H1 (cell line): ENCODE results near the gene TMPO. TPM values are rescaled to one million over a fixed set of nuclear protein-coding genes. Genes with fewer than 3 reads are reported as not detected.

Experiments
- CBX5 ChIP-seq: fragments of 300-800, 300-1000 bp; sonication (generic); IDR thresholded peaks from 2 replicates; pipeline ENCODE4 v1.7.1; 2016; ENCODE audit warnings: antibody characterized with exemption, low read length, low read depth
- CBX8 ChIP-seq: fragments of 300-800, 300-1000 bp; sonication (generic); IDR thresholded peaks from 2 replicates; pipeline ENCODE4 v1.7.1; 2016; ENCODE audit warnings: low read depth, low read length, borderline replicate concordance
- EGR1 ChIP-seq: IDR thresholded peaks from 2 replicates; pipeline ENCODE4 v1.6.1; 2011; ENCODE audit warnings: low read depth, low read length, borderline replicate concordance
- JUND ChIP-seq: IDR thresholded peaks from 2 replicates; pipeline ENCODE4 v1.6.1; 2011; ENCODE audit warnings: mild to moderate bottlenecking, improper control_type of control experiment, low read length
- KDM4A ChIP-seq: IDR thresholded peaks from one replicate; pipeline ENCODE4 v1.7.1; 2012; ENCODE audit warnings: low read depth, mild to moderate bottlenecking, moderate library complexity, low read length, inconsistent platforms; ENCODE audit not compliant: severe bottlenecking
- NRF1 ChIP-seq: IDR thresholded peaks from 2 replicates; pipeline ENCODE4 v1.6.1; 2011; ENCODE audit warnings: mild to moderate bottlenecking, low read depth, low read length, improper control_type of control experiment
- PHF8 ChIP-seq: fragments of 200-600 bp; sonication (generic); conservative IDR thresholded peaks from 2 replicates; pipeline ENCODE4 v1.7.1; 2012; ENCODE audit warnings: low read depth, mild to moderate bottlenecking, inconsistent platforms, low read length, moderate library complexity
- POLR2A ChIP-seq, 2 experiments: IDR thresholded peaks; 1 replicate in 1 of 2; 2 replicates in 1 of 2; pipeline ENCODE4 v1.6.1; 2011; ENCODE audit warnings: low read depth in 2 of 2, low read length in 2 of 2, mild to moderate bottlenecking in 2 of 2; ENCODE audit errors: control extremely low read depth in 1 of 2
- POLR2AphosphoS5 ChIP-seq: IDR thresholded peaks from 2 replicates; pipeline ENCODE4 v1.6.1; 2011; ENCODE audit warnings: low read depth, low read length
- RAD21 ChIP-seq, 2 experiments: IDR thresholded peaks in 1 of 2; conservative IDR thresholded peaks in 1 of 2; 2 replicates each; pipeline ENCODE4 v1.6.1; 2011; ENCODE audit warnings: low read depth in 2 of 2, low read length in 2 of 2, improper control_type of control experiment in 1 of 2, inconsistent platforms in 1 of 2, mild to moderate bottlenecking in 1 of 2, moderate library complexity in 1 of 2
- RFX5 ChIP-seq: IDR thresholded peaks from 2 replicates; pipeline ENCODE4 v1.6.1; 2011; ENCODE audit warnings: low read depth, low read length, improper control_type of control experiment, borderline replicate concordance
- SP4 ChIP-seq: IDR thresholded peaks from 2 replicates; pipeline ENCODE4 v1.6.1; 2012; ENCODE audit warnings: low read length, inconsistent platforms
- polyA plus RNA-seq, 7 experiments: library from polyadenylated mRNA; depleted of rRNA in 3 of 7; stranded (reverse) in 5 of 7; unstranded in 2 of 7; fragments of >200 nt in 5 of 7; fragments of 200-250 nt in 2 of 7; gene quantifications; 1 replicate in 5 of 7; 2 replicates in 1 of 7; 4 replicates in 1 of 7; pipeline versions ENCODE4 v1.2.1 to v1.2.3, GENCODE V29; 2011 to 2013; ENCODE audit warnings: missing spikeins in 2 of 7, mixed read lengths in 2 of 7
- total RNA-seq: library from RNA; stranded (reverse); fragmentation: NEBNext Ultra II Directional; extraction: Animal tissue kit (Norgen Biotek cat#: 25700); gene quantifications from 2 replicates; pipeline ENCODE4 v1.2.1, GENCODE V29; 2021
- TF ChIP-seq, protein P1 (sequence below): fragments of 300-600 bp; sonication (generic); IDR thresholded peaks from 2 replicates; pipeline ENCODE4 v1.7.1; 2012; ENCODE audit warnings: low read length, moderate library complexity, mild to moderate bottlenecking, inconsistent platforms; ENCODE audit not compliant: insufficient replicate concordance

TMPO gene
- total and polyA plus RNA-seq, 2 of the 8 experiments (the other 6 are each of a cell fraction or from before 2014, with no cell fraction given), result 43.9 to 195 TPM

DNA sequence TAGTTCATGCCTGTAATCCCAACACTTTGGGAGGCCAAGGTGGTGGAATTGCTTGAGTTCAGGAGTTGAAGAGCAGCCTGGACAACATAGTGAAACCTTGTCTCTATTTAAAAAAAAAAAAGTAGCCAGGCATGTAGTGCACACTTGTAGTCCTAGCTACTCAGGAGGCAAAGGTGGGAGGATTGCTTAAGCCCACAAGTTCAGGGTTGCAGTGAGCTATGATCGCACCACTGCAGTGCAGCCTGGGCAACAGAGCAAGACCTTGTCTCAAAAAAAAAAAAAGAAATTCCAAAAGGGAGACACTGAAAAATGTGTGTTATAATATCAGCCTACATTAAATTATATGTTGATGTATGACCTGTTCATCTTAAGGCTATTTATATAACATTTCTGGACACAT is 14.7 kb downstream of the TMPO start (continued):
- TF ChIP-seq, protein P1, sequence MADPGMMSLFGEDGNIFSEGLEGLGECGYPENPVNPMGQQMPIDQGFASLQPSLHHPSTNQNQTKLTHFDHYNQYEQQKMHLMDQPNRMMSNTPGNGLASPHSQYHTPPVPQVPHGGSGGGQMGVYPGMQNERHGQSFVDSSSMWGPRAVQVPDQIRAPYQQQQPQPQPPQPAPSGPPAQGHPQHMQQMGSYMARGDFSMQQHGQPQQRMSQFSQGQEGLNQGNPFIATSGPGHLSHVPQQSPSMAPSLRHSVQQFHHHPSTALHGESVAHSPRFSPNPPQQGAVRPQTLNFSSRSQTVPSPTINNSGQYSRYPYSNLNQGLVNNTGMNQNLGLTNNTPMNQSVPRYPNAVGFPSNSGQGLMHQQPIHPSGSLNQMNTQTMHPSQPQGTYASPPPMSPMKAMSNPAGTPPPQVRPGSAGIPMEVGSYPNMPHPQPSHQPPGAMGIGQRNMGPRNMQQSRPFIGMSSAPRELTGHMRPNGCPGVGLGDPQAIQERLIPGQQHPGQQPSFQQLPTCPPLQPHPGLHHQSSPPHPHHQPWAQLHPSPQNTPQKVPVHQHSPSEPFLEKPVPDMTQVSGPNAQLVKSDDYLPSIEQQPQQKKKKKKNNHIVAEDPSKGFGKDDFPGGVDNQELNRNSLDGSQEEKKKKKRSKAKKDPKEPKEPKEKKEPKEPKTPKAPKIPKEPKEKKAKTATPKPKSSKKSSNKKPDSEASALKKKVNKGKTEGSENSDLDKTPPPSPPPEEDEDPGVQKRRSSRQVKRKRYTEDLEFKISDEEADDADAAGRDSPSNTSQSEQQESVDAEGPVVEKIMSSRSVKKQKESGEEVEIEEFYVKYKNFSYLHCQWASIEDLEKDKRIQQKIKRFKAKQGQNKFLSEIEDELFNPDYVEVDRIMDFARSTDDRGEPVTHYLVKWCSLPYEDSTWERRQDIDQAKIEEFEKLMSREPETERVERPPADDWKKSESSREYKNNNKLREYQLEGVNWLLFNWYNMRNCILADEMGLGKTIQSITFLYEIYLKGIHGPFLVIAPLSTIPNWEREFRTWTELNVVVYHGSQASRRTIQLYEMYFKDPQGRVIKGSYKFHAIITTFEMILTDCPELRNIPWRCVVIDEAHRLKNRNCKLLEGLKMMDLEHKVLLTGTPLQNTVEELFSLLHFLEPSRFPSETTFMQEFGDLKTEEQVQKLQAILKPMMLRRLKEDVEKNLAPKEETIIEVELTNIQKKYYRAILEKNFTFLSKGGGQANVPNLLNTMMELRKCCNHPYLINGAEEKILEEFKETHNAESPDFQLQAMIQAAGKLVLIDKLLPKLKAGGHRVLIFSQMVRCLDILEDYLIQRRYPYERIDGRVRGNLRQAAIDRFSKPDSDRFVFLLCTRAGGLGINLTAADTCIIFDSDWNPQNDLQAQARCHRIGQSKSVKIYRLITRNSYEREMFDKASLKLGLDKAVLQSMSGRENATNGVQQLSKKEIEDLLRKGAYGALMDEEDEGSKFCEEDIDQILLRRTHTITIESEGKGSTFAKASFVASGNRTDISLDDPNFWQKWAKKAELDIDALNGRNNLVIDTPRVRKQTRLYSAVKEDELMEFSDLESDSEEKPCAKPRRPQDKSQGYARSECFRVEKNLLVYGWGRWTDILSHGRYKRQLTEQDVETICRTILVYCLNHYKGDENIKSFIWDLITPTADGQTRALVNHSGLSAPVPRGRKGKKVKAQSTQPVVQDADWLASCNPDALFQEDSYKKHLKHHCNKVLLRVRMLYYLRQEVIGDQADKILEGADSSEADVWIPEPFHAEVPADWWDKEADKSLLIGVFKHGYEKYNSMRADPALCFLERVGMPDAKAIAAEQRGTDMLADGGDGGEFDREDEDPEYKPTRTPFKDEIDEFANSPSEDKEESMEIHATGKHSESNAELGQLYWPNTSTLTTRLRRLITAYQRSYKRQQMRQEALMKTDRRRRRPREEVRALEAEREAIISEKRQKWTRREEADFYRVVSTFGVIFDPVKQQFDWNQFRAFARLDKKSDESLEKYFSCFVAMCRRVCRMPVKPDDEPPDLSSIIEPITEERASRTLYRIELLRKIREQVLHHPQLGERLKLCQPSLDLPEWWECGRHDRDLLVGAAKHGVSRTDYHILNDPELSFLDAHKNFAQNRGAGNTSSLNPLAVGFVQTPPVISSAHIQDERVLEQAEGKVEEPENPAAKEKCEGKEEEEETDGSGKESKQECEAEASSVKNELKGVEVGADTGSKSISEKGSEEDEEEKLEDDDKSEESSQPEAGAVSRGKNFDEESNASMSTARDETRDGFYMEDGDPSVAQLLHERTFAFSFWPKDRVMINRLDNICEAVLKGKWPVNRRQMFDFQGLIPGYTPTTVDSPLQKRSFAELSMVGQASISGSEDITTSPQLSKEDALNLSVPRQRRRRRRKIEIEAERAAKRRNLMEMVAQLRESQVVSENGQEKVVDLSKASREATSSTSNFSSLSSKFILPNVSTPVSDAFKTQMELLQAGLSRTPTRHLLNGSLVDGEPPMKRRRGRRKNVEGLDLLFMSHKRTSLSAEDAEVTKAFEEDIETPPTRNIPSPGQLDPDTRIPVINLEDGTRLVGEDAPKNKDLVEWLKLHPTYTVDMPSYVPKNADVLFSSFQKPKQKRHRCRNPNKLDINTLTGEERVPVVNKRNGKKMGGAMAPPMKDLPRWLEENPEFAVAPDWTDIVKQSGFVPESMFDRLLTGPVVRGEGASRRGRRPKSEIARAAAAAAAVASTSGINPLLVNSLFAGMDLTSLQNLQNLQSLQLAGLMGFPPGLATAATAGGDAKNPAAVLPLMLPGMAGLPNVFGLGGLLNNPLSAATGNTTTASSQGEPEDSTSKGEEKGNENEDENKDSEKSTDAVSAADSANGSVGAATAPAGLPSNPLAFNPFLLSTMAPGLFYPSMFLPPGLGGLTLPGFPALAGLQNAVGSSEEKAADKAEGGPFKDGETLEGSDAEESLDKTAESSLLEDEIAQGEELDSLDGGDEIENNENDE, result no peak
- TF ChIP-seq CBX5 (no peak), SP4 (no peak), NRF1 (no peak), KDM4A (no peak), EGR1 (no peak), RFX5 (no peak), JUND (no peak), POLR2A (IDR thresholded peaks at IDR 0.05; ENCODE audit: control extremely low read depth in 1 of 2, low read depth in 2 of 2, low read length in 2 of 2) (no peak), CBX8 (no peak), PHF8 (no peak), POLR2AphosphoS5 (no peak), RAD21 (IDR thresholded peaks at IDR 0.05 in 1 of 2, conservative IDR thresholded peaks at IDR 0.05 in 1 of 2; ENCODE audit: low read depth in 2 of 2, low read length in 2 of 2) (no peak)
